HepG2 (cell line): ENCODE data around the gene LRRTM1. TPM values are rescaled to one million over a fixed set of nuclear protein-coding genes. Genes with fewer than 3 reads are reported as not detected.

Experiments used
- ATAC-seq: fragments of 200-7000 bp; cut with Tn5 transposase; 3 replicates; pipeline ENCODE4 v1.9.1; 2020; ENCODE audit warnings: mild to moderate bottlenecking, moderate library complexity
- BruUV-seq: library from RNA; stranded (reverse); fragments of 400-500 nt; replicated peaks from 2 replicates; lab custom pipeline; 2021; lab: Mats Ljungman, UMichigan
- CTCF ChIA-PET: fragments of 300-600 bp; formaldehyde crosslinking; extraction: SDS; loops from one replicate; lab custom pipeline; 2021; ENCODE audit warnings: low total read pairs, inconsistent platforms, low intra/inter-chr PET ratio; lab: Yijun Ruan, JAX
- POLR2A ChIA-PET: fragments of 350-600 bp; sonication (Branson Sonifier 250); formaldehyde crosslinking; loops from one replicate; lab custom pipeline; 2020; ENCODE audit warnings: antibody characterized with exemption, inconsistent platforms; lab: Yijun Ruan, JAX
- DNase-seq: peaks from one replicate; pipeline ENCODE4 v3.0.0-alpha.2; 2015; ENCODE audit warnings: low spot score
- FAIRE-seq: peaks from 3 replicates; lab custom pipeline; 2011; peaks lifted over from hg19 to GRCh38; lab: Jason Lieb, UNC
- H2AFZ ChIP-seq: one replicate; pipeline ENCODE4 v1.6.1; 2011; ENCODE audit warnings: low read length, inconsistent platforms
- H3K27ac ChIP-seq: fragments of 300-600 bp; 3 replicates; pipeline ENCODE4 v1.8.0; 2011; ENCODE audit warnings: mixed run types, mild to moderate bottlenecking, mixed read lengths, low read length, inconsistent platforms; ENCODE audit not compliant: insufficient read depth; ENCODE audit errors: extremely low read length
- H3K27me3 ChIP-seq, 2 experiments: fragments of 200-600 bp in 1 of 2; 2 replicates in 1 of 2; 3 replicates in 1 of 2; pipeline versions ENCODE4 v1.6.0 to v1.8.0; 2011; ENCODE audit warnings: low read length in 2 of 2, mild to moderate bottlenecking in 2 of 2, moderate library complexity in 2 of 2, inconsistent platforms in 1 of 2; ENCODE audit not compliant: insufficient read depth in 2 of 2, control insufficient read depth in 1 of 2
- H3K36me3 ChIP-seq, 2 experiments: fragments of 200-600 bp in 1 of 2; replicated peaks in 1 of 2; 2 replicates in 1 of 2; 3 replicates in 1 of 2; pipeline versions ENCODE4 v1.5.1 to v1.8.0; 2011; ENCODE audit warnings: low read length in 2 of 2, inconsistent platforms in 1 of 2; ENCODE audit not compliant: insufficient read depth in 2 of 2, control insufficient read depth in 1 of 2
- H3K4me1 ChIP-seq: 2 replicates; pipeline ENCODE4 v1.5.1; 2012; ENCODE audit warnings: low read length, inconsistent platforms; ENCODE audit not compliant: insufficient read depth
- H3K4me2 ChIP-seq: 2 replicates; pipeline ENCODE4 v1.6.0; 2011; ENCODE audit warnings: low read depth, low read length, inconsistent platforms
- H3K4me3 ChIP-seq, 3 experiments: fragments of 200-600 bp in 1 of 3; sonication (generic), shearing (Covaris generic) in 1 of 3; replicated peaks in 1 of 3; 2 replicates each; pipeline ENCODE4 v1.5.1; 2011 to 2016; ENCODE audit warnings: low read length in 3 of 3, inconsistent platforms in 2 of 3, low read depth in 2 of 3, mild to moderate bottlenecking in 2 of 3, control low read depth in 1 of 3, mixed read lengths in 1 of 3; ENCODE audit not compliant: insufficient read depth in 1 of 3
- H3K79me2 ChIP-seq: one replicate; pipeline ENCODE4 v1.6.1; 2011; ENCODE audit warnings: low read length, inconsistent platforms; ENCODE audit not compliant: insufficient read depth
- H3K9ac ChIP-seq: 2 replicates; pipeline ENCODE4 v1.6.0; 2011; ENCODE audit warnings: mild to moderate bottlenecking, low read depth, low read length, inconsistent platforms; ENCODE audit not compliant: insufficient read depth
- H3K9me3 ChIP-seq: 2 replicates; pipeline ENCODE4 v1.5.1; 2012; ENCODE audit warnings: mild to moderate bottlenecking, low read length
- H4K20me1 ChIP-seq: 2 replicates; pipeline ENCODE4 v1.6.0; 2011; ENCODE audit warnings: inconsistent platforms, mild to moderate bottlenecking, low read length, moderate library complexity; ENCODE audit not compliant: insufficient read depth
- AKAP8 ChIP-seq: sonication (generic); formaldehyde crosslinking; IDR thresholded peaks from 2 replicates; pipeline ENCODE4 v1.5.1; 2020; ENCODE audit warnings: mild to moderate bottlenecking, missing genetic modification reagents
- CBFB ChIP-seq: sonication (generic); formaldehyde crosslinking; IDR thresholded peaks from 2 replicates; pipeline ENCODE4 v1.4.0; 2020; ENCODE audit warnings: missing genetic modification reagents
- CTCF ChIP-seq: sonication (generic); formaldehyde crosslinking; IDR thresholded peaks from 2 replicates; pipeline ENCODE4 v1.5.0; 2020; ENCODE audit warnings: mild to moderate bottlenecking, missing genetic modification reagents, moderate library complexity
- HDAC6 ChIP-seq: fragments of 200-600 bp; sonication (generic); IDR thresholded peaks from 2 replicates; pipeline ENCODE4 v1.7.0; 2017; ENCODE audit warnings: mild to moderate bottlenecking, antibody characterized with exemption, low read length, low read depth
- RCOR2 ChIP-seq: IDR thresholded peaks from 2 replicates; pipeline ENCODE4 v1.6.1; 2016; ENCODE audit warnings: missing biosample characterization, missing genetic modification reagents
- SMC3 ChIP-seq: IDR thresholded peaks from 2 replicates; pipeline ENCODE4 v1.6.1; 2011; ENCODE audit warnings: low read length, improper control_type of control experiment
- YY1 ChIP-seq: IDR thresholded peaks from 2 replicates; pipeline ENCODE4 v1.6.1; 2011; ENCODE audit warnings: low read length, low read depth, moderate library complexity, mild to moderate bottlenecking; ENCODE audit not compliant: insufficient read depth, insufficient replicate concordance
- ZBTB3 ChIP-seq: sonication (generic); formaldehyde crosslinking; IDR thresholded peaks from 2 replicates; pipeline ENCODE4 v1.4.0; 2020; ENCODE audit warnings: low read depth, mild to moderate bottlenecking, moderate library complexity, missing genetic modification reagents, borderline replicate concordance
- ZBTB34 ChIP-seq: sonication (generic); formaldehyde crosslinking; IDR thresholded peaks from 2 replicates; pipeline ENCODE4 v1.8.0; 2022; ENCODE audit warnings: mild to moderate bottlenecking, missing genetic modification reagents
- ZGPAT ChIP-seq: IDR thresholded peaks from 2 replicates; pipeline ENCODE4 v1.6.1; 2016; ENCODE audit warnings: mild to moderate bottlenecking
- ZNF143 ChIP-seq: sonication (generic); formaldehyde crosslinking; IDR thresholded peaks from 2 replicates; pipeline ENCODE4 v1.4.0; 2020; ENCODE audit warnings: missing genetic modification reagents
- ZNF264 ChIP-seq: sonication (generic); formaldehyde crosslinking; IDR thresholded peaks from 2 replicates; pipeline ENCODE4 v1.4.0; 2020; ENCODE audit warnings: missing genetic modification reagents
- ZNF543 ChIP-seq: sonication (generic); formaldehyde crosslinking; IDR thresholded peaks from 2 replicates; pipeline ENCODE4 v1.4.0; 2020; ENCODE audit warnings: mild to moderate bottlenecking, missing genetic modification reagents
- ZNF709 ChIP-seq: sonication (generic); formaldehyde crosslinking; IDR thresholded peaks from 2 replicates; pipeline ENCODE4 v1.5.0; 2020; ENCODE audit warnings: mild to moderate bottlenecking, missing genetic modification reagents
- ZNF772 ChIP-seq: sonication (generic); formaldehyde crosslinking; IDR thresholded peaks from 2 replicates; pipeline ENCODE4 v1.5.0; 2020; ENCODE audit warnings: mild to moderate bottlenecking, missing genetic modification reagents
- ZNF788 ChIP-seq: sonication (generic); formaldehyde crosslinking; IDR thresholded peaks from 2 replicates; pipeline ENCODE4 v1.5.0; 2020; ENCODE audit warnings: mild to moderate bottlenecking, missing genetic modification reagents, borderline replicate concordance
- WGBS: methylation state at CpG from one replicate; pipeline ENCODE4 v1.1.6; 2017; ENCODE audit warnings: low lambda C conversion rate; 5-methylcytosine and 5-hydroxymethylcytosine counted together
- in situ Hi-C: cut with HindIII; loops from 2 replicates; pipeline ENCODE4 v1.10.0; 2017; ENCODE audit warnings: low pct_unique_long_range_greater_than_20kb; ENCODE audit not compliant: extremely low pct_ligation_motif_present
- intact Hi-C: fragments of 100-400 bp; cut with micrococcal nuclease; formaldehyde crosslinking; loops from one replicate; pipeline ENCODE4 v1.10.0; 2022; ENCODE audit not compliant: unreplicated experiment
- polyA plus RNA-seq, 8 experiments: library from polyadenylated mRNA; depleted of rRNA in 3 of 8; stranded (reverse) in 7 of 8; unstranded in 1 of 8; fragments of >200 nt; fragmentation: Illumina TruSeq in 4 of 8; extraction: Trizol in 4 of 8; gene quantifications; 2 replicates each; pipeline versions ENCODE4 v1.2.1 to v1.2.3, GENCODE V29; 2011 to 2016; ENCODE audit warnings: low read depth in 4 of 8, missing spikeins in 1 of 8, mixed read lengths in 1 of 8; ENCODE audit not compliant: insufficient read depth in 1 of 8
- total RNA-seq, 5 experiments: library from RNA; depleted of rRNA; stranded (reverse); fragments of >200 nt; fragmentation: Illumina TruSeq; extraction: Trizol; gene quantifications; 2 replicates each; pipeline ENCODE4 v1.2.3, GENCODE V29; 2016; ENCODE audit warnings: low read depth in 1 of 5
- TF ChIP-seq, protein P1 (sequence below): sonication (generic); formaldehyde crosslinking; IDR thresholded peaks from 2 replicates; pipeline ENCODE4 v1.5.1; 2020; ENCODE audit warnings: missing genetic modification reagents, mild to moderate bottlenecking, borderline replicate concordance

The LRRTM1 gene
- total and polyA plus RNA-seq, 2 of the 13 experiments (the other 11 are each of a cell fraction or from before 2014, with no cell fraction given), result not detected

DNA sequence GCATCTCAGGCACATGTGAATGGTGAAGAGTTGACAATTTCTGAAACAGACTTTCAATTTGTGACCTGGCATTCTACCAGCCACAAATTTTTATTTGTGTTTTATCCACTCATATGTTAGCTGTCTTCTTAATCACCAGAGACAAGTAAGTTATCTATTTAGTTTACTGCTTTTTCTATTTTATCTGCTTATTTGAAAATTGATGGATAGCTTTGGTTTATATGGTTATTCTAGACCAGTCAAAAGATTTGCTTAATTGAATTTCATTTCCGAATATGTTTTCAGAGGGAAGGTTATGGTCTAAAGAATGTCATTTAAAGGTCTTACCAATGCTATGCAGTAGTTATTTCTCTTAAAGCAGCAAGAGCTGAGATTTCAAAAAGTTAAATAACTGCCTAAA is 43.5 kb upstream of the LRRTM1 start:
- ChIA-PET POLR2A (no interaction called here), CTCF (no interaction called here)
- no peak overlapping the region for H2AFZ ChIP-seq
- H3K9me3 ChIP-seq, result peaks cover 15% of the 10 kb centered on the region
- H3K9ac ChIP-seq, result no peak overlapping the region
- no TSS peak for BruUV-seq
- in situ Hi-C loops (no loop called here), intact Hi-C loops (no loop called here)
- H3K4me2 ChIP-seq, result no peak overlapping the region
- no peaks in the 10 kb centered on the region for H4K20me1 ChIP-seq
- FAIRE-seq (no peak), ATAC-seq (no peak), DNase-seq (no peak)
- TF ChIP-seq ZBTB34 (CRISPR knock-in tag), result no peak
- no peak for TF ChIP-seq CBFB (CRISPR knock-in tag)
- no peak for TF ChIP-seq ZNF543 (CRISPR knock-in tag)
- TF ChIP-seq, protein P1, sequence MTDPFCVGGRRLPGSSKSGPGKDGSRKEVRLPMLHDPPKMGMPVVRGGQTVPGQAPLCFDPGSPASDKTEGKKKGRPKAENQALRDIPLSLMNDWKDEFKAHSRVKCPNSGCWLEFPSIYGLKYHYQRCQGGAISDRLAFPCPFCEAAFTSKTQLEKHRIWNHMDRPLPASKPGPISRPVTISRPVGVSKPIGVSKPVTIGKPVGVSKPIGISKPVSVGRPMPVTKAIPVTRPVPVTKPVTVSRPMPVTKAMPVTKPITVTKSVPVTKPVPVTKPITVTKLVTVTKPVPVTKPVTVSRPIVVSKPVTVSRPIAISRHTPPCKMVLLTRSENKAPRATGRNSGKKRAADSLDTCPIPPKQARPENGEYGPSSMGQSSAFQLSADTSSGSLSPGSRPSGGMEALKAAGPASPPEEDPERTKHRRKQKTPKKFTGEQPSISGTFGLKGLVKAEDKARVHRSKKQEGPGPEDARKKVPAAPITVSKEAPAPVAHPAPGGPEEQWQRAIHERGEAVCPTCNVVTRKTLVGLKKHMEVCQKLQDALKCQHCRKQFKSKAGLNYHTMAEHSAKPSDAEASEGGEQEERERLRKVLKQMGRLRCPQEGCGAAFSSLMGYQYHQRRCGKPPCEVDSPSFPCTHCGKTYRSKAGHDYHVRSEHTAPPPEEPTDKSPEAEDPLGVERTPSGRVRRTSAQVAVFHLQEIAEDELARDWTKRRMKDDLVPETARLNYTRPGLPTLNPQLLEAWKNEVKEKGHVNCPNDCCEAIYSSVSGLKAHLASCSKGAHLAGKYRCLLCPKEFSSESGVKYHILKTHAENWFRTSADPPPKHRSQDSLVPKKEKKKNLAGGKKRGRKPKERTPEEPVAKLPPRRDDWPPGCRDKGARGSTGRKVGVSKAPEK (CRISPR knock-in tag), result no peak
- TF ChIP-seq ZNF772, result no peak
- no peak for TF ChIP-seq AKAP8 (CRISPR knock-in tag)
- no peak for TF ChIP-seq ZBTB3 (CRISPR knock-in tag)
- no peak for TF ChIP-seq HDAC6
- no peak for TF ChIP-seq ZNF264 (CRISPR knock-in tag)
- no peak for TF ChIP-seq ZNF788
- no peak for TF ChIP-seq CTCF (CRISPR knock-in tag)
- no peak for TF ChIP-seq SMC3
- no peak for TF ChIP-seq YY1
- TF ChIP-seq ZNF709 (CRISPR knock-in tag), result no peak
- no peak for TF ChIP-seq ZNF143
- TF ChIP-seq RCOR2 (CRISPR knock-in tag), result no peak
- TF ChIP-seq ZGPAT (CRISPR knock-in tag), result no peak
- no peaks in the 10 kb centered on the region for H3K27me3 ChIP-seq
- 52% methylated on average over 1 of the region's 1 CpG for WGBS
- H3K36me3 ChIP-seq, result no peaks in the 10 kb centered on the region
- no peak overlapping the region for H3K4me3 ChIP-seq
- H3K79me2 ChIP-seq, result no peaks in the 10 kb centered on the region
- no peaks in the 10 kb centered on the region for H3K4me1 ChIP-seq
- no peak overlapping the region for H3K27ac ChIP-seq
